ENCODE data around the gene PSPN.

PSPN gene, protein sequence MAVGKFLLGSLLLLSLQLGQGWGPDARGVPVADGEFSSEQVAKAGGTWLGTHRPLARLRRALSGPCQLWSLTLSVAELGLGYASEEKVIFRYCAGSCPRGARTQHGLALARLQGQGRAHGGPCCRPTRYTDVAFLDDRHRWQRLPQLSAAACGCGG

DNA sequence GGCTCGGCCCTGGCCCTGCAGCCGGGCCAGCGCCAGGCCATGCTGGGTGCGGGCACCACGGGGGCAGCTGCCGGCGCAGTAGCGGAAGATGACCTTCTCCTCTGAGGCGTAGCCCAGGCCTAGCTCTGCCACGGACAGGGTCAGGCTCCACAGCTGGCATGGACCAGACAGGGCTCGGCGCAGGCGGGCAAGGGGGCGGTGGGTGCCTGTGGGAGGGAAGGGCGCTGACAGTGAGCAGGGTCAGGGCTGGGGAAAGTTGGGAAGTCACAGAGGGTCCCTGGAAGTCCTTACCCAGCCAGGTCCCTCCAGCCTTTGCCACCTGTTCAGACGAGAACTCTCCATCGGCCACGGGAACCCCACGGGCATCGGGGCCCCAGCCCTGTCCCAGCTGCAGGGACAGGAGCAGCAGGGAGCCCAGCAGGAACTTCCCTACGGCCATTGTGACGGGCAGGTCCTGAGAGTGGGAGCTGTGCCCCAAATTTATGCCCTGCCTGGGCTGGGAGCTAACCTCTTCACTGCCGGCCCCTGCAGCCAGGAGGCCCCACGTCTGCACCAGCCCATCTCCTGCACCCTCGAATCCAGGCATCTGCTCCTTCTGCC, at the start of gene PSPN:
Gene PSPN (minus strand): TSS at position 523 of the 600 bp plus-strand sequence. CDS start 84 bp downstream, at position 439.
- no peak for DNase-seq

DNA sequence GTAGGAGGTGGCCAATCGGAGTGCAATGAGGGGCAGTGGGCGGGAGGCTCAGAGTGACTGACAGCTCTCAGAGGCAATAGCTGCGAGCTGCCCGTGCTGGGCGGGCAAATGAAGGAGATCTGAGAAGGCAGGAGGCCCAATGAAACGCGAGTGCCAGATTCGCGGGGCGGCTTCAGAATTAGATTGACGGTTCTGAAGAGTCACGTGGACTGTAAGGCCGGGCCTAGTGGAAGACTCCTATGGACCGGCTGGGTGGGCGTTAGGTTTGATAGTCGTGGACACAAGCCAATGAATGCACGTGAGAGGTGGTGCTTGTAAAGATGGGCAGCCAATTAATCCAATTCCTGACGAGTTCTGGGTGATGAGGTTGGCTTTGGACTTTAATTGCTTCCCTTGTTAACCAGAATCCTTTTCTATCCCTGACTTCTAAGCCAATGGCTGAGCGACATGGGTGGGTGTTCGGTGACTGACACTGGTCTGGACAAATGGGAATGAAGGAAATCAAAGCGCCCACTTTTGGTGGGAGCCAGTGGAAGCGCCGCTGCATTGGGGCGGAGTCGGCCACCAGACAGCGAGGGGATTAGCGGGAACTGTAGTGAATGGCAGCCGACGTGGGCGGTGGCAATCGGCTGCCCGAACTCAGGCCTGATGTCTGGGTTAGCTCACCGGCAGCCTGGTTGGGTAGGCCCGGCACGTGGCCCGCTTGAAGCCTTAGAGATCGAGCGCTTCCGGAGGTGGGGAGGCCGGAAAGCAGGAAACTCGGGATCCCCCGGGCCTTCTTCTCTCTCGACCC, 49.4 kb upstream of the PSPN start:
- peak; percentile 97 to 100 for DNase-seq

DNA sequence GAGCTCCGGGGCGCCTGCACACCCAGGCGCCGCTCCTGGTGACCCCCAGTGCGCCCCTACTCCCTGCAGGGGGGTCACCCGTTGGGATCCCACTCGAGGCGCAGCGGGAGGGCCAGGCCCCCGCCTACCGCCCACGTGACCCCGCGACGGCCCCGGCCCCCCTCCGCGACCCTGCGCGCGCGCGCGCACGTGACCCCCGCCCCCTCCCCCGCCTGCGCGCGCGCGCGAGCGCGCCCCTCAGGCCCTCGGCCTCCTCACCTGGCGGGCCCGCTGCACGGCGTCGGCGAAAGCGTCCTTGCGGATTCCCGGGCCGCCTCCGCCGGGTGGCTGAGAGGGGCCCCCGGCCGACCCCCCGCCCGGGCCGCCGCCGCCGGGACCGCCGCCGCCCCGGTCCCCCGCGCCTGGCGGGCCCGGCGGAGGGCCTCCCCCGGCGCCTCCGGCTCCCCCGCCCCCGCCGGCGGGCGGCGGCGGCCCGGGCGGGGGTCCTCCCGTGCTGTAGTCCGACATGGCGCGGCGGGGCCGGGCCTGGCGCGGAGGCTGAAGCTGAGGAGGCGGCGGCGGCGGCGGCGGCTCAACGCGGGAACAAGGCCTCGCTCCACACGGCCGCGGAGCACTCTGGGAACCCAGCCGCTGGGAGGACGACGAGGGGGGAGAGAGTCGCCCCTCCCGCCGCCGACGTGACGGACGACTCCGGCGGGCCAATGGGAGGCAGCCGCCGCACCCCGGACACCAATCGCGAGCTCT, 48.6 kb upstream of the PSPN start, which contains the start of gene KHSRP:
Gene KHSRP (minus strand): TSS at position 617 of the 744 bp plus-strand sequence. CDS start 110 bp downstream, at position 507.
- DNase-seq = no peak

DNA sequence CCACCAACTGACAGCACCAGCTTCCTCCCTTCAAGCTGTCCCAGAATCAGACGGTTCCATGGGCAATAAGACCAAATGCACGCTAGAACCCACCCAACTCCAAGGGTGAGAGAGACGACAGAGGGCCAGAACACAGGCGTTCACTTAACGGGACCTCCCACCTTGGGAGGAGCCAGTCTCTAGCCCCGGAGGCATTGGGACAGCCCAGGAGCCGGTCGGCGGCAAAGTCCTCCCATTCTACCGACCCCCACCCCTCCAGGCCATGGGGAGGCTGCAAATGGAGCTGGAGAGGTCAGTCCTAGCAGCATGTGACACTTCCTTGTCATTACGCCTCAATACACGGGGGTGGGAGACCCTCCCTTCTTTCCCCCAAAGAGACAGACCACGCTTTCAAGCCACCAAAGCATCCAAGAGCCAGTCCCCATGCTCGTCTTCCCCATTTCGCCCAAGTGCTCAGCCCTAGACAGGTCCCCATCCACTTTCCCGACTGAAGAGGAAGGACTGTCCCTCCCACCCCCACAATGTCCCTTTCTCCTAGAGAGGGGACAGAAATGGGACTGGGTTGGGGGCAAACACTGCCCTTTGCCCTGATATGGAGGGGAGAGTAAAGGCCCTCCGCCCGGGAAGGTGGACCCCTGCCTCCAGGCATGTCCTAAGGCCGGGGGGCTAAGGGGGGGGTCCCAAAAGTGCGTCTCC, 47.9 kb upstream of the PSPN start:
- DNase-seq = no peak

DNA sequence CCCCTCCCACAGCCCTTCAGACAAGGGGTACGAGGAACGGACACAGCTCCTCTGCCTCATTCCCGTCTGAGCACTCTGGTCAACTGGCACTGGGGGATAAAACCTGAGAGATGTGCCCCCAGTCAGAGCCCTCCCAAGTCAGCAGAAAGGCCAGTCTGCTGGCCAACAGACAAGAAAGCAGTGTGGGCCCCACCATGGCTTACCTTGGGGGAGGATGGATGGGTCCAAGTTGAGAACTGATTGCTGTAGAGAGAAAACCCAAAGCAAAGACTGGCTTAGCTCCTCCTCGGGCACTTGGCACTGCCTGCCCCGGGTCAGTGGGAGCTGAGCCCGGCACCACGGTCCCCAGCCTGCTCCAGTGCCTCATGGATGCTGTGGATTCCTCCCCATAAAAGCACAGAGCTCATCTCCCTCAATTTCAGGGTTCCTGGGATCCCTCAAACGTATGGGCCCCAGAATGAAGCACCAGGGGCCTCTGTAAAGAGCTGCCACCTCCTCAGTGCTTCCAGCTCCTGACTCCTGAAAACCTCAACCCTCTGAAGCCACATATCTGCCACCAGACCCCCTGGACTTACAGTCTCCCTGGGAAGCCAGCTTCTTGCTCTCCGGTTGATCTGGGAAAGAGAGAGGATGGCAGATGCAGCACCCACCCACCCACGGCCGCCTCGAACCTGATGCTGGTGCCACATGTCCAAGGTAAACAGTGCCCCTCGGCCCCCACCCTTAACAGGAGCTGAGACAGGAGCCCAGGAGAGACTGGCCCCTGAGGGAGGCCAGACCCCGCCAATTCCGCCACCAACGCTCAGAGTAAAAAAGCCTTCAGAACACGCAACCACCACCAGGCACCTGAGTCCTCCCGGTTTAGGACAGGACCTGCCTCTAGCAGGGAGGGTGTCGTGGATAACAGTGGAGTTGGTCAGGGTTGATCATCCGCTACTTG, 45.6 kb upstream of the PSPN start:
- no peak for DNase-seq

DNA sequence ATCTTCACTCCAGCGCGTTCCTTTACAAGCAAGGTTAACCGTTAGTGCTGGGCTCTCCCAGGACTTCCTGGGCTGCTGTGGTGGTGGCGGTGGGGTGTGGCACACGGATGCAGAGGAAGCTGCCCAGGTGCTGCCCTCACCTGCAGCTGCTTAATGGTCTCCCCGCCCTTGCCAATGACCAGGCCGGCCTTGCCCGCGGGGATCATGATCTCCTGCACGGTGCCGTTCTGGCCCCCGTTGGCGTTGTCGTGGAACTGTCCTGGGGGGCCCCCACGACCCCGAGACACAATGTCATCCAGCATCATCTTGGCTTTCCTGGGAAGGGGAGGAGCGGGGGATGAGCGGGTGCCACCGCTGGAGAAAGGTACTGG, 42.8 kb upstream of the PSPN start:
- DNase-seq = no peak

DNA sequence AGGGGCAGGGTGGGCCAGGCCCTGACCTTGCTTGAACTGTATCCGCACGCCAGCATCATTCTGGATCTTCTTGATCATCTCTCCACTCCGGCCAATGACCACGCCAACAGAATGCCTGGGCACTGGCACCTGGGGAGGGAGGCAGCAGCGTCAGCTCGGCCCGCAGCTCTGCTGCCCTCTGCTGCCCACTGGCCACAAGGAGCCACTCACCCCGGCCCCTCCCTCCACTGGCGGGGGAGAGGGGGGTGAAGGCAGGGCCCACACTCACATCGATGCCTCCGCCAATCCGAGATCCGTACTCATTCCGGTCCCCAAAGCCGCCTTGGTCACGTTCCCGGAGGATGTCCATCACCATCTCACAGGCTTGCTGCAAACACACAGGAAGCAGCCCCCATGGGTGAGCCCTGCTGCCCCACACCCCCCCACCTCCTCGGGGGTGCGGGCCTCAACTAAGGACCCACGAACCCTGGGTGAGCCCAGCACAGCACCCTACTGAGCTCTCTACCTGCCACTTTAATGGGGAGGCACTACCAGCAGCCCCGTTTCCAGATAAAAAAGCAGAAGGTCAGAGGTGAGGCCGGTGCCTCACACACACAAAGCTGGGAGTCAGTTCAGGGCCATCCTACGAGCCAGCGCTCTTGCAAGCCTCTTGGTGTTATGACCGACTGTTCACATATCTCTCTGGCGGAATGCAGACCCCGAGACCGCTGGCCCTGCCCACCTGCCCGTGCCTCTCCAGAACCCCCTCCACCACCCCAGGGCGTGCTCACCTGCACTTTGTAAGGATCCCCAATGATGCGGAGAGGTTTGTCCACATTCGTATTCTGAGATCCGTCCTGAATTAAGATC, 42.2 kb upstream of the PSPN start:
- DNase-seq = no peak

DNA sequence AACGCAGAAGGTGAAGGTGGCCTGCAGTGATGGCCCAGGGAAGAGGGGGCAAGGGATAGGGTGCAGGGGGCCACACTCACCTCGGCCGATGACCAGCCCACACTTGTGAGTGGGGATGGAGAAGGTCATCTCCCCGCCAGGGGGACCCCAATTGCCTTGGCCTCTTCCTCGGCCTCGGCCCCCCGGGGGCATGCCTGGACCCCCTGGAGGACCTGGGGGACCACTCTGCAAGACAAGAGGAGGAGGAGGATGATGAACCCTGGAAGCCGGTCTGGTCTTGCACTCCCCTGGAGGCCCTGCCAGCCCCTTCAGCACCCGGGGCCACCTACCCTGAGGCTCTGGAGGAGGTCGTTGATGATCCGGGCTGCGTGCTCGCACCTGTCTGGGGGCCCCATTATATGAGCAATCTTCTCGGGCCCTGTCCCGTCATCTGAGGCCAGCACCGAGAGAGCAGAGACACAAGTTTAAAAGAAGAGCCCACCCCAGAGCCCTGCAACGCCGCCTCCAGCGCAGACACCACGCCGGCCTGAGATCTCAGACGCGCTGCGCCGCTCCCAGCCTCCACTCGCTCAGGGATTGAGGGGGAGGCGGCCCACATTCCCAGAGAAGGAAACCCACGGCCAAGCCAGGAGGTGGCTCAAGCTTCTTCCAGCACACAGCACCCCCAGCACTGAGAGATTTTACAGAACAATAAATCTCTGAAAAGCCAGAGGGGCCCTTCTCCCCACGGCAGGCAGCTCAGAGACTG, 41.1 kb upstream of the PSPN start:
- no peak for DNase-seq

DNA sequence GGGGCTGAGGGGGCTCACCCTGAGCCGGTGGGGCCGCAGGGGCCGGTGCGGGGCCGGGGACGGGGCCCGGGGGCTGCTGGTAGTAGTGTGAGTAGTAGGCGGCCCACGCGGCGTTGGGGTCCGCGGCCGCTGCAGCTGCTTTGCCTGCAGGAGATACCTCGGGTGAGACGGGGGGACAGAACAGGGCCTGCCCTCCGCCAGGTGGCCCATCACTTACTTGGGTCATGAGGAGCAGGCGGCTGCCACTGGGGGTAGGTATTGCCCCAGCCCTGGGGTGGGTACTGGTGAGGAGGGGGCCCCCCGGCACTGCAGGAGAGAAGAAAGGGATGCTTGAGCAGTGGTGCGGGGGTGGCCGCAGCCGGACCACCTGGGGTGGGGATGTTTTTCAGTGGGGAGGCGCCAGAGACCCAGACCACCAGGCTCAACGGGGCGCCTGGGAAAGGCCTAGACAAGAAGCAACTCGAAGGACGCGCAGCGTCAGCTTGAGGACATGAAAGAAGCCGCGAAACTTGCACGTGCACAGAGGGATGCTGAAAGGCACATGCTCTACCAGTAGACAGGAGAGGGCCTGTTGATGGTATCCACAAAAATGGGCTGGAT, 40.0 kb upstream of the PSPN start:
- DNase-seq = no peak

DNA sequence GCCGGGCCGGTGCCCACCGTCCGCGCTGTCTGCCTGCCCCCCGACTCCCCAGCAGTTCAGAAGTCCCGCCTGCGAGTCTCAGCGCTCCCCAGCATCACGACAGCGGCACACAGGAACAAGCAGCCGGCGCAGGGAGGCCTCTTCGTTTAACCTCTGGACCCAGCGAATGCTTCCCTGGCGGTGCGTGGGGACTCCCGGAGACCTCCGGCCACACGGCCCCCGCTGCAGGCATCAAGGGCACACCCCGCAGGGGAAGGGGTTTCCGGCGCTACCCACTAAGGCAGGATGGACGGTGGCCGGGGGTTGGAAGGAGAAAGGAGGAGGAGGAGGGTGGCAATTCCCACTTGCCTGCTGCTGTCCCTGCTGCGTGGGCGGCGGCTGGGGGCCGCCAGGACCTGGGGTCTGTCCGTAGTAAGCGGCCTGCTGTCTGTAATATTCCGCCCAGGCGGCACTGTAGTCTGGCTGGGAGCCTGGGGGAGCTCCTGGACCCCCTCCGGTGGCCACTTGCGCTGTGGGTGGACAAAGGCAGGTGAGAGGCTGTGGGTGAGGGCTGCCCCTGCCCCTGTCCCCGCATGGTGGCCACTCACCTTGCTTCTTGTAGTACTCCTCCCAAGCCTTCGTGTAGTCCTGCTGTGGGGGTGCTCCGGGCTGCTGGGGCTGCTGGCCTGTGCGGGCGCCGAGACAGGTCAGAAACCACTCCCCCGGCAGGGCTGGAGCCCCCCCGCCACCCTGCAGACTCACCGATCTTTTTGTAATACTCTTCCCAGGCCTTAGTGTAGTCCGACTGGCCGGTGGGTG, 39.3 kb upstream of the PSPN start:
- no peak for DNase-seq

DNA sequence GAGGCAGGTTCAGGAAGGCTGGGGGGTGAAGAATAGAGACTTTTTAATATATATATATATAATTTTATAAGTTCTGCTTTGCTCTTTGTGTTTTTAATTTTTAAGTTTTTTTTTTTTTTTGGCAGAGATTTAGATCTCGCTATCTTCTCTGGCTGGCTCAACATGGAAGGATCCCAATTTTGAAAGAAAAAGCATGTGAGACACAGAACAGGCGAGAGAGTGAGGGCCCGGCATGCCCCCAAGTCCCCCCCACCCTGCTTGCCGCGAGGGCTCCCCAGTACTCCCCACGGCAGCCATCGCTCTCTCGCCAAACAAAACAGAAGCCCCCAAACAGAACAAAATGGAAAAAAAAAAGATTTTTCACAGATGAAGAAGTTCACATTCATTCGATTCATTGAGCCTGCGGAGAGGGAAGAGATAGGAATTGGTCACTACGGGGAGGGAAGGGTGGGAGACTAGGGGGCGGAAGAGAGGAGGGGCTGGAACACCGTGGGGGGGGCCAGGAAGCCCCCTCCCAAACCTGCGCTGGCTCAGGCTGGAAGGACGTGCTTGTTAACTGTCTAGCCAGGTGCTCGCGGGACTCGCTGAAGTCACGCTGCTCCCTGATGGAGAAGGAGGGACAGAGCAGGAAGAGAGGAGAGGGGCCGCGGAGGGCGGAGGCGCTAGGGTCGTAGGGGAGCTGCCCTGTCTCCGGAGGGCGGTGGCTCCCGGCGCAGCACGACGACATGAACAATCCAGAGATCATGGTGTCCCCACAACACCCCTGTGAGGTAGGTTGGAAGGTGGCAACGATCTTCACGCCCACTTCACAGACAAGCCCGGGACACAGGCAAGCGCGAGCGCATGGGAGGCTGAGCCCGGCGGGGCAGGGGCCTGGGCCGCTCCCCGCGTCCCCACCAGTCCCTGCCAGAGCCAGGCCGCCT, 38.2 kb upstream of the PSPN start:
- DNase-seq = no peak

DNA sequence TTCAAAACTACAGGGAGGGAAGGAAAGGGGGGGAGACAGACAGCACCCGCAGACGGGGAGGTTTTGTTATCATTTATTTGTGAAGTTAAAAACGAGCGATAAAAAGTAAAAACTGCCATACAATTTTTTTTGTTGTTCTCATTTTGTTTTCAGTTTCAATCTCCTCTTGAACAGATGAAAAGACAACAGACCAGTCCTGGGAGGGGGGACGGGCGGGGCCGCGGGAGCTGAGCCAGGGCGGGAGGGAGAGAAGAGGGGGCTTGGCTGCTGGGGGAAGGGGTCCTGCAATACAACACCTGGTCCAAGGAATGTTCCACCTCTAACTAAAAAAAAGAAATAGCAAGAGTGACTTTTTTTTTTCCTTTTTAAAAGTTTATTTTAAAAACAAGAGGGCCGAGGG, 37.6 kb upstream of the PSPN start:
- DNase-seq = no peak

DNA sequence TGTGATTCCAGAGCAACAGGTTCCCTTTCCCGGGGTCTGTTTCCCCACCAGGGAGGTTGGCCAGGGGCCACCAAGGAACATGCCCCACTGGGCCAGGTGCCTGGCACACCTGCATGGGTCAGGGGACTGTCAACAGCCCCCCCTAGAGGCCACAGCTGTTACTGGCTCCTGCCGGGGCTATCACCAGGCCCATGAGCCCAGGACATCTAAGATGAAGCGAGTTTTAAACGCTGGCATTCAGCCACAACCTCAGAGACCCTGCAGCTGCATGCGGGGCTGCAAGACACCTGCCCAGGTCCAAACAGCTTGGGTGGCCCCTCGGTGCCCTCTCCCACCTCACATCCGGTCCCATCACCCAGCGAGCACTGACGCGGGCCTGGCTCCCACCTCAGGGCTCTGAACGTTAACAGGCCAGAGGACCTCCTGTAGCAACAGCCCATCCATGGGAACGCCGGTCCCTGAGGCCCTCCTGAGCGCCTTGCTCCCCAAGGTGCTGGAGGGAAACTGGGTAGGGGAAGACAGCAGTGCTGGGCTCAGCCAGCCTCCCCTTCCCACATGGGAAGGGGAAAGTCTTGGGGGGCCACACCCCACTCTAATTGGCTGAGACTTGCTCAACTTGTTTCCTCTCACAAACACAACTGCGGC, 36.8 kb upstream of the PSPN start:
- DNase-seq = no peak

DNA sequence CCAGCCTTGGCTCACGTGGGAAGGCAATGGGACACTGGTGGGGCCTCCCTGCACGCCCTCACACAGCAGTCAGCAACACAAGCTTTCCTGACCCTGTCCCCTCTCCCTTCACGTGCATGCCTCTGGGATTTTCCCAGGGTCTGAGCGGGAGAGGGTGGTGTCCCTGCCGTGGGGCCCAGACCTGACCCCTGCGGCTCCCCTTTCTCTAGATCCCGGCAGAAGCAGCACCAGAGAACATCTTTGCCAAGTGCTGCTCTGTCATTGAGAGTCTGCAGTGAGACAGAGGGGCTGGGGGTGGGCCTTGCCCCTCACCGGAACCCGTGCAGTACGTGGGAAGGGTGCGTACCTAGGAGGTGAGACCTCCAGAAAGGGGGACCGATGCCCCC, 36.3 kb upstream of the PSPN start:
- no peak for DNase-seq

DNA sequence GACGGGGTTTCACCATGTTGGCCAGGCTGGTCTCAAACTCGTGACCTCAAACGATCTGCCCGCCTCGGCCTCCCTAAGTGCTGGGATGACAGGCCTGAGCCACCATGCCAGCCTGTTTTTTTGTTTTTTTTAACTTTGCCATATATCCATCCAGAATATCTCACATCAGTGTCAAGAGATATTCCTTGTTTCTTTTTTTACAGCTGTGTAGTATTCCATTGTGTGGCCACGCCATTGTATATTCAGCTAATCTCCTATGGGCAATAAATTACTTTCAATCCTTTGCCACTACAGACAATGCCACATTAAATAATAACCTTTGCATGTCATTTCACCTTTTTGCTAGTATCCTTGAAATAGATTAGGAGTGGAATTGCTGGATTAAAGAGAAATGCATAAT, 33.6 kb upstream of the PSPN start:
- no peak for DNase-seq

DNA sequence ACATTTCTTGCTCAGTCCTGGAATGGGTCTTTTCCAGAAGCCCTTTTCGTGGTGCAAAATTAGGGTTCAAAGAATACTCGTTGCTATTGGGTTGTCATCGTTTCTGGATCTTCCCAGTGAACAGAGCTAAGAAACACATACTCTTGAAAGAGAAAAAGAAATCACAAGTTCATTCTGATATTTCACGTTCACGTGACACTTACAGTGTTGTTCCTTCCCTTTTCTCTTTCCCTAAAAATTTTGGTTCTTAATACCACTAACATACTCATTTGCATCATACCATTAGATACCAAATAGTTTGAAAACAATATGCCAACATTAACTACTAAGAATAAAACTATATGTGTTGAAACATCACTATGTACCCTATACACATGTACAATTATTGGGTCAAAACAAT, 30.7 kb upstream of the PSPN start:
- no peak for DNase-seq
